Suprapubic skin (tissue), 4 donors: ENCODE data around the gene VMO1.

Experiments used
- POLR2A ChIP-seq, 2 donors: fragments of 450-650 bp; IDR thresholded peaks; one replicate each; pipeline ENCODE4 v1.6.1; 2017; ENCODE audit warnings: antibody characterized with exemption in 2 of 2, mild to moderate bottlenecking in 2 of 2, moderate library complexity in 2 of 2
- POLR2AphosphoS5 ChIP-seq, 3 donors: sonication (generic); formaldehyde crosslinking; IDR thresholded peaks; one replicate each; pipeline ENCODE4 v1.6.1; 2017; ENCODE audit warnings: antibody characterized with exemption in 3 of 3
- TF ChIP-seq, protein P1 (sequence below), 2 donors: fragments of 200-600 bp in 1 of 2; fragments of 450-650 bp in 1 of 2; sonication (generic) in 1 of 2; IDR thresholded peaks; one replicate each; pipeline ENCODE4 v1.5.1; 2016 to 2019; ENCODE audit warnings: antibody characterized with exemption in 2 of 2, mild to moderate bottlenecking in 1 of 2, moderate library complexity in 1 of 2

GRCh38 chr17:4740584-4740983 lies 45.6 kb downstream of the VMO1 start:
- TF ChIP-seq, protein P1, sequence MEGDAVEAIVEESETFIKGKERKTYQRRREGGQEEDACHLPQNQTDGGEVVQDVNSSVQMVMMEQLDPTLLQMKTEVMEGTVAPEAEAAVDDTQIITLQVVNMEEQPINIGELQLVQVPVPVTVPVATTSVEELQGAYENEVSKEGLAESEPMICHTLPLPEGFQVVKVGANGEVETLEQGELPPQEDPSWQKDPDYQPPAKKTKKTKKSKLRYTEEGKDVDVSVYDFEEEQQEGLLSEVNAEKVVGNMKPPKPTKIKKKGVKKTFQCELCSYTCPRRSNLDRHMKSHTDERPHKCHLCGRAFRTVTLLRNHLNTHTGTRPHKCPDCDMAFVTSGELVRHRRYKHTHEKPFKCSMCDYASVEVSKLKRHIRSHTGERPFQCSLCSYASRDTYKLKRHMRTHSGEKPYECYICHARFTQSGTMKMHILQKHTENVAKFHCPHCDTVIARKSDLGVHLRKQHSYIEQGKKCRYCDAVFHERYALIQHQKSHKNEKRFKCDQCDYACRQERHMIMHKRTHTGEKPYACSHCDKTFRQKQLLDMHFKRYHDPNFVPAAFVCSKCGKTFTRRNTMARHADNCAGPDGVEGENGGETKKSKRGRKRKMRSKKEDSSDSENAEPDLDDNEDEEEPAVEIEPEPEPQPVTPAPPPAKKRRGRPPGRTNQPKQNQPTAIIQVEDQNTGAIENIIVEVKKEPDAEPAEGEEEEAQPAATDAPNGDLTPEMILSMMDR (IDR thresholded peaks at IDR 0.05) = no peak
- TF ChIP-seq POLR2A (IDR thresholded peaks at IDR 0.05) (no peak), POLR2AphosphoS5 (IDR thresholded peaks at IDR 0.05) (no peak)
